RWPE2 (cell line): ENCODE data around the gene S1PR3.

ENCODE experiments used
- ATAC-seq: fragments of 200-7000 bp; cut with Tn5 transposase; 3 replicates; pipeline ENCODE4 v1.9.1; 2021; ENCODE audit warnings: low read depth
- DNase-seq: peaks from one replicate; pipeline ENCODE4 v3.0.0-alpha.2; 2020; ENCODE audit warnings: low spot score
- H3K27ac ChIP-seq: fragments of 450-650 bp; 2 replicates; pipeline ENCODE4 v1.5.1; 2017; ENCODE audit warnings: mild to moderate bottlenecking; ENCODE audit not compliant: poor library complexity, severe bottlenecking
- H3K27me3 ChIP-seq: fragments of 250-450 bp; sonication (Bioruptor Pico); 2 replicates; pipeline ENCODE4 v1.5.1; 2021; ENCODE audit warnings: mild to moderate bottlenecking, moderate library complexity; ENCODE audit not compliant: insufficient read depth, poor library complexity, severe bottlenecking
- H3K36me3 ChIP-seq: fragments of 250-450 bp; sonication (Bioruptor Pico); 2 replicates; pipeline ENCODE4 v1.5.1; 2020; ENCODE audit warnings: low read depth, mild to moderate bottlenecking, moderate library complexity
- H3K4me1 ChIP-seq: fragments of 250-450 bp; sonication (Bioruptor Pico); 2 replicates; pipeline ENCODE4 v1.5.1; 2021; ENCODE audit warnings: mild to moderate bottlenecking, moderate library complexity; ENCODE audit not compliant: insufficient read depth, poor library complexity, severe bottlenecking
- H3K4me3 ChIP-seq: fragments of 250-450 bp; sonication (Bioruptor Pico); 2 replicates; pipeline ENCODE4 v1.5.1; 2021; ENCODE audit warnings: mild to moderate bottlenecking, moderate library complexity; ENCODE audit not compliant: severe bottlenecking
- H3K9me3 ChIP-seq: fragments of 250-450 bp; sonication (Bioruptor Pico); 2 replicates; pipeline ENCODE4 v1.5.1; 2021; ENCODE audit warnings: mild to moderate bottlenecking, moderate library complexity; ENCODE audit not compliant: severe bottlenecking
- CTCF ChIP-seq: fragments of 450-650 bp; IDR thresholded peaks from one replicate; pipeline ENCODE4 v1.5.1; 2017; ENCODE audit warnings: mild to moderate bottlenecking, moderate library complexity; ENCODE audit not compliant: poor library complexity, severe bottlenecking

S1PR3 gene

GRCh38 chr9:88979791-88980190 is 11.5 kb upstream of the S1PR3 start:
- Histone ChIP-seq H3K27ac (no peak overlapping the region), H3K4me1 (no peaks in the 10 kb centered on the region), H3K4me3 (no peak overlapping the region), H3K9me3 (no peaks in the 10 kb centered on the region), H3K27me3 (no peaks in the 10 kb centered on the region), H3K36me3 (no peaks in the 10 kb centered on the region)
- TF ChIP-seq CTCF: no peak
- ATAC-seq (no peak), DNase-seq (no peak)

- DNase-seq (no peak), ATAC-seq (no peak)
- no peaks in the 10 kb centered on the region for H3K9me3 ChIP-seq
- H3K27me3 ChIP-seq: no peaks in the 10 kb centered on the region
- H3K27ac ChIP-seq: no peak overlapping the region
- no peaks in the 10 kb centered on the region for H3K36me3 ChIP-seq
- H3K4me1 ChIP-seq: no peaks in the 10 kb centered on the region
- no peak overlapping the region for H3K4me3 ChIP-seq
- TF ChIP-seq CTCF: no peak
Measured at GRCh38 chr9:88980740-88981203, 10.5 kb upstream of the S1PR3 start.

- no peaks in the 10 kb centered on the region for H3K9me3 ChIP-seq
- no peak overlapping the region for H3K4me3 ChIP-seq
- no peaks in the 10 kb centered on the region for H3K4me1 ChIP-seq
- DNase-seq (no peak), ATAC-seq (no peak)
- H3K27me3 ChIP-seq: no peaks in the 10 kb centered on the region
- no peak overlapping the region for H3K27ac ChIP-seq
- no peak for TF ChIP-seq CTCF
- no peaks in the 10 kb centered on the region for H3K36me3 ChIP-seq
Measured at GRCh38 chr9:88983865-88984542, 7.3 kb upstream of the S1PR3 start.

- H3K4me1 ChIP-seq: no peaks in the 10 kb centered on the region
- no peak for TF ChIP-seq CTCF
- no peaks in the 10 kb centered on the region for H3K36me3 ChIP-seq
- no peak for ATAC-seq
- no peaks in the 10 kb centered on the region for H3K27me3 ChIP-seq
- H3K27ac ChIP-seq: no peak overlapping the region
- no peak overlapping the region for H3K4me3 ChIP-seq
- DNase-seq: no peak
- no peaks in the 10 kb centered on the region for H3K9me3 ChIP-seq
Measured at GRCh38 chr9:88984543-88984883, 6.8 kb upstream of the S1PR3 start.

- H3K27me3 ChIP-seq: no peaks in the 10 kb centered on the region
- H3K36me3 ChIP-seq: no peaks in the 10 kb centered on the region
- H3K27ac ChIP-seq: no peak overlapping the region
- H3K9me3 ChIP-seq: no peaks in the 10 kb centered on the region
- no peak overlapping the region for H3K4me3 ChIP-seq
- DNase-seq: no peak
- H3K4me1 ChIP-seq: no peaks in the 10 kb centered on the region
- ATAC-seq: no peak
- TF ChIP-seq CTCF: no peak
Measured at GRCh38 chr9:88985616-88986015, 5.7 kb upstream of the S1PR3 start.
